GM18873 (cell line): ENCODE measurements around the gene CYB5RL.
A peak's percentile ranks its signal among the peaks of the same experiment; 100 is the strongest.
"Not testable (repeated sequence)": the region's sequence is repeated elsewhere in the genome, so short reads cannot be mapped to it uniquely, and the experiment has no call there.

Experiments used
- ATAC-seq: cut with Tn5 transposase; IDR thresholded peaks from one replicate; pipeline ENCODE4 v1.9.1; 2021; ENCODE audit warnings: mild to moderate bottlenecking, moderate library complexity, moderate number of reproducible peaks; ENCODE audit not compliant: unreplicated experiment, low FRiP score

CYB5RL gene

GRCh38 chr1:54199765-54200518 is at the start of gene CYB5RL, which contains the start of gene MRPL37:
CYB5RL (minus strand) TSS chr1:54200030; CDS start chr1:54195616, 4,414 bp downstream.
MRPL37 (plus strand) TSS chr1:54200167; CDS start chr1:54200244, 77 bp downstream.
- ATAC-seq: peak; percentile 94

GRCh38 chr1:54248966-54249365 is 49.1 kb upstream of the CYB5RL start:
- ATAC-seq: no peak

- no peak for ATAC-seq
These were observed 48.2 kb upstream of the CYB5RL start for GRCh38 chr1:54247863-54248515.

- ATAC-seq: no peak
These were observed 46.4 kb upstream of the CYB5RL start for GRCh38 chr1:54246116-54246721.

- ATAC-seq: no peak
These were observed 45.7 kb upstream of the CYB5RL start for GRCh38 chr1:54245501-54245900.

- no peak for ATAC-seq
These were observed 44.8 kb upstream of the CYB5RL start for GRCh38 chr1:54244655-54245054.

GRCh38 chr1:54243022-54243421 is 43.2 kb upstream of the CYB5RL start:
- ATAC-seq: no peak

GRCh38 chr1:54241364-54241763 is 41.5 kb upstream of the CYB5RL start:
- no peak for ATAC-seq

- no peak for ATAC-seq
These were observed 41.0 kb upstream of the CYB5RL start for GRCh38 chr1:54240741-54241335.

GRCh38 chr1:54239631-54240031 is 39.8 kb upstream of the CYB5RL start:
- no peak for ATAC-seq

GRCh38 chr1:54239035-54239383 is 39.2 kb upstream of the CYB5RL start:
- ATAC-seq: no peak

GRCh38 chr1:54238353-54239034 is 38.7 kb upstream of the CYB5RL start:
- ATAC-seq: no peak

GRCh38 chr1:54237586-54237985 is 37.8 kb upstream of the CYB5RL start:
- no peak for ATAC-seq

GRCh38 chr1:54234284-54234683 is 34.5 kb upstream of the CYB5RL start:
- ATAC-seq: no peak

- not testable (repeated sequence) for ATAC-seq
These were observed 33.4 kb upstream of the CYB5RL start for GRCh38 chr1:54233196-54233595.

GRCh38 chr1:54230507-54231339 is 30.9 kb upstream of the CYB5RL start:
- ATAC-seq: no peak

- no peak for ATAC-seq
These were observed 29.6 kb upstream of the CYB5RL start for GRCh38 chr1:54229281-54229891.

- no peak for ATAC-seq
These were observed 28.8 kb upstream of the CYB5RL start for GRCh38 chr1:54228638-54229079.

GRCh38 chr1:54227891-54228310 is 28.1 kb upstream of the CYB5RL start:
- no peak for ATAC-seq
